GM12875 (cell line): ENCODE measurements around the gene GUK1.

ENCODE experiments used
- H3K4me3 ChIP-seq: one replicate; pipeline ENCODE4 v1.5.1; 2011; ENCODE audit warnings: low read depth, low read length, control low read depth
- CTCF ChIP-seq: IDR thresholded peaks from 2 replicates; pipeline ENCODE4 v1.5.1; 2011; ENCODE audit warnings: low read depth, mild to moderate bottlenecking, control low read depth, inconsistent platforms, low read length, moderate library complexity, borderline replicate concordance; ENCODE audit not compliant: insufficient read depth

Gene GUK1

GRCh38 chr1:228100822-228101613 is 39.1 kb upstream of the GUK1 start:
- no peak for TF ChIP-seq CTCF
- no peak overlapping the region for H3K4me3 ChIP-seq

- TF ChIP-seq CTCF = no peak
- H3K4me3 ChIP-seq = peak overlapping the region; percentile 94
Measured at GRCh38 chr1:228101614-228101993, 38.5 kb upstream of the GUK1 start.

GRCh38 chr1:228101994-228102790 is 37.9 kb upstream of the GUK1 start:
- H3K4me3 ChIP-seq = peak overlapping the region; percentile 94
- TF ChIP-seq CTCF = peak; percentile 36; the same call in 1 of the 2 replicates

DNA sequence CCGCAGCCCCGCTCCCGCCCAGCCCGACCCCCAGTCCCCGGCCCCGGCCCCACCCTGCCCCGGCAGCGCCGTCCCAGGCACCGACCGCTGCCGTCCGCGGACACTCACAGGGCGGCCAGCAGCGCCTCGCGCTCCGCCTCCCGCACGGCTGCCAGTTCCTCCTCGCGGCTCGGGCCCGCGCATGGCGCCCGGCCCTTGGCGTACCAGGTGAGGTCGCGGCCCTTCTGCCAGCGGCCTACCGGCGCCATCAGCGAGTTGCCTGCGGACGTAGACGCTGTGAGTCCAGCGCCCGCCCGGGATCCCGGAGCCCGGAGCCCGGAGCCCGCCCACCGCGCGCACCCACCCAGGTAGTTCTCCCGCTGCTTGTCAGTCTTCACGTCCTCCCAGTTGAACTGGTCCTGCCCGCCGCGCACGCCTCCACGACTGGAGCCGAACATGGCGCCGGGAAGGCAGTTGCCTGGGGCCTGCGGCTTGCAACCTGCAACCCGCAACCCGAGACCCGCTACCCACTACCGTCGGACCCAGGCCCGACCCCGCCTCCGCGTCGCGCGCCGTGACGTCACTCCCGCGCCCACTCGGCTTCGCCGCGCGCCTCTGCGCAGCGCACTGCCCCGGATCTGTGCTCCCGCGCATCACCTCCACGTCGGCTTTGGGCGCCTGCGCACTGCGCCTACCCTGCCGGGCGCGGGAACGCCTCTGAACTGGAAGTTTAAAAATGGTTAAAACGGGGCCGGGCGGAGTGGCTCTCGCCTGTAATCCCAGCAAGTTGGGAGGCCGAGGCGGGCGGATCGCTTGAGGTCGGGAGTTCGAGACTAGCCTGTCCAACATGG is 37.1 kb upstream of the GUK1 start, which contains the start of gene C1orf35:
TSS of gene C1orf35 (minus strand) at position 535 of the 830 bp plus-strand sequence. CDS start at position 437, 98 bp downstream.
- TF ChIP-seq CTCF = no peak
- H3K4me3 ChIP-seq = peak within 1 kb of the TSS; percentile 94

DNA sequence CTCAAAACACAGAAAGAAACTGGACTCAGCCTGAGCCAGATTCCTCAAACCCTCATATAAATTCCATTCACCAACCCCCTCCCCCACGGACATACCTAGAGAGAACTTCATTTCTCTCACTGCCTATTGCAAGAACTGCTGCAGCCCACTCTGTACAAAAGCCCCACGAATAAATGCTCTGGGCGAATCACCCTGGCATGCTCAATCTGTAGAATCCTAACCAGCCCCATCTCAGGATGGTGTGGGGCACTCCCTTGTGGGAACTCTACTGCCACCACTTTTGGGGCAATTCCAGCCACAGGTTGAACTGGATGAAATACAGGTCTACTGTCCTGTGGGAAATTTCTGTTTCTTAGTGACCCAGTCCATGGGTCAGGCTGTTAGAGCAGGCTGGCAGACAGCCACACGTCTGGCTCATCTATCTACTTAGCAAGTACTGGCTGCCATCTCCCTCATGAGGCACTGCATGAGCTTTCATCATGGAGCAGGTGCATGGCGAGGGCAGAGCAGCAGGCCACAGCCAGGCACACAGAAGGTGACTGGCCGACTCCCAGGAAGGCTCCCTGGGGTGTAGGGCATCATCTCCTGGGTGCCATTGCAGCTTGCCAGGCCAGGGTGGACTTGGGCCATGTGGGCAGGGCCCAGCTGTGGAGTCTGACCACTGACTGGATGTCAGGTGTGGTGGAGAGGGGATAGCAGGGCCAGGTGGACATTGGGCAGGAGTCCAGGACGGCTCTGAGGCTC is 35.4 kb upstream of the GUK1 start:
- no peak overlapping the region for H3K4me3 ChIP-seq
- no peak for TF ChIP-seq CTCF

- no peak overlapping the region for H3K4me3 ChIP-seq
- no peak for TF ChIP-seq CTCF
Measured at GRCh38 chr1:228105270-228105995, 34.6 kb upstream of the GUK1 start.
